GM18951 (cell line): ENCODE data around the gene SRGAP2C.
"Not testable (repeated sequence)": the region's sequence is repeated elsewhere in the genome, so short reads cannot be mapped to it uniquely, and the experiment has no call there.

ENCODE experiments used
- in situ Hi-C: fragments of 300-500 bp; cut with MboI; formaldehyde crosslinking; loops from one replicate; pipeline ENCODE4 v1.12.0; 2022; ENCODE audit warnings: low sequenced_read_pairs, mixed read lengths, inconsistent platforms; ENCODE audit not compliant: unreplicated experiment

SRGAP2C gene

DNA sequence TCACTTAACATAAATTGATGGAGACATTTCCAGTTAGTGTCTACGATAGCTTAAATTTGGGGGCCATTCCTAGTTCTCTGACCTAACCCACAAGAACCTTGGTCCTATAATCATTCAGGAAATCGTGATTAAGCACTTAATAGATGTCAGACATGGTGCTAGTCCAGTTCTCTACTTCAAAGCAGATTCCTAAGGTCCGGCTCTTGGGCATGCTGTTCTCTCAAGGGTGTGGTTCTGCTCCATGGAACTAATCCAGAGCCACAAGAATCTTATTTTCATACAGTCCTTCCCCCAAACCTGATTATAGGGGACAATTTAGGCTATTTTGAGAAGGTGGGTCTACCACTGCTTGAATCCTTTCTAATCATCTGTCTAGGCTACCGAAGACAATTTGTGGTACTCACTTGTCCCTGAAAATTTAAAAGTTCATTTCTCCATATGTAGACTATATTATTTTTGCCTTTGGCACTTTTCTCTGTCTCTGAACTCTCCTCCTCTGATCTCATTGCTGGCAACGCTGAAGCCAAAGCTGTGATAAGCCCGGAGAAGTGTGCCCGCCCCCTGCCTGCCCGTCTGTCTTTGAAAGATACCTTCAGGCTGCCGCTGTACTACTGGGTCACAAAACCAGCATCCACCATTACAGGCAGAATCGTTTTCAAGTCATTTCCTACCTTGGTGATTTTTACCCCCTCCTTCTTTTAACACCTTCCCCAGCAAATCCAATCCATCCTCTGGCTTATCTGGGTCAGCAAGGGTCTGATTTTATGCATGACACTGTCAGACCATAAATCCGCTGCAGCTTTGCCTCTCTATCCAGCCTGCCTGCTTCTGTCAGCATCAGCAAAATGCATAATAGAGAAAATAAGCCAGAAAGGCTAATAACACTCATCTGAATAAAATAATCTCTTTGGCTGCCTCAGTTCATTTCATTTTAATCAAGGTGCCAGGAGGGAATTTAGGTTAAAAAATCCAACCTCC lies 133.0 kb downstream of the SRGAP2C start:
- in situ Hi-C loops, result not testable (repeated sequence)

DNA sequence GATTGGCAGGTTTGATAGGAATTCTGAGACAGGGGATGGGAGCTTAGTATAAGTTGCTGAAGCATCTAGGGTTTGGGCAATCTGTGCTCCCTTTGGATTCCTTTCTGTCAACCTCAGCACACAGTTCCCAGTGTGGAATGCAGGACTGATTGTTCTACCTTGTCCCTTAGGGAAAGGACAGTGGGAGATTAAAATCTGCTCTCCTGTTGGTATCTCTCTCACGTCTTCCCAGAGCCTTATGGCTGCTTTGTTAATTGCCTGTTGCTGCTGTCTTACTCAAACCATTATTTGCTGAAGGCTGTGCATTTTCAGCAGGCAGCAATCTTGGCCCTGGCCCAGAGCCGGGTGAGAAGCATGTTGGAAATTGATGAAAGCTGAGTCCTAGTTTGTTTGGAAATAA lies 133.9 kb downstream of the SRGAP2C start:
- in situ Hi-C loops, result not testable (repeated sequence)

DNA sequence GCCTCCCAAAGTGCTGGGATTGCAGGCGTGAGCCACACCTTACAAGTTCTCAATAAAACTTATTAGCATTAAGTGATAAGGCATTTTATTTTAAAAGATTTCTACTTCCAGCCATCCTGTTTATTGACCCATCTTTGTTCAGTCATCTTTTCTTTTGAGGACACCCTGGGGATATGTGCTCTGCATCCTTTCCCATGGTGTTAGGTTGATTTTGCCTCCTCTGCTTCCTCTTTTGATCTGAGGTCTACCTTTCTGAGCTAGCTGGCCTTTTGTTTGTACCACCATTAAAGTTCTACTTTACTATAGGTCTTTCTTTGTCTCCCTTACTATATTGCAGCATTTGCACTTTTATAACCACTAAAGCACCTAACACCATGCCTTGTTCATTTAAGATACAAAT lies 136.9 kb downstream of the SRGAP2C start:
- in situ Hi-C loops, result not testable (repeated sequence)

DNA sequence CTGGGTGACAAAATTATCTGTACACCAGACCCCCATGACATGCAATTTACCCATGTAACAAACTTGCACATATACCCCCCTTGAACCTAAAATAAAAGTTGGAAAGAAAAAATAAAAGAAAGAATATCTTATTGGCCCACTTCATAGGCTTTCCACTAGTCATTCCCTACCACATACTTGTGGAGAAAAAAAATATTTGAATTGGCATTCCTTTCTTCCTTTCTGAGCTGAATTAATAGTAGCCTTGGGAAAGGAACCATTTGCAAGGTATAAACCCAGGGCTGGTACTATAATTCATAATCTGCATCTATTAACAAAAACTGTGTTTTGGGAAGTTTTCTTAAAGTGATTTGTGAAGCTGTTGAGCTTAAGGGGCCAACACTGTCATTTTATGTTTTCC lies 140.0 kb downstream of the SRGAP2C start:
- in situ Hi-C loops, result not testable (repeated sequence)

DNA sequence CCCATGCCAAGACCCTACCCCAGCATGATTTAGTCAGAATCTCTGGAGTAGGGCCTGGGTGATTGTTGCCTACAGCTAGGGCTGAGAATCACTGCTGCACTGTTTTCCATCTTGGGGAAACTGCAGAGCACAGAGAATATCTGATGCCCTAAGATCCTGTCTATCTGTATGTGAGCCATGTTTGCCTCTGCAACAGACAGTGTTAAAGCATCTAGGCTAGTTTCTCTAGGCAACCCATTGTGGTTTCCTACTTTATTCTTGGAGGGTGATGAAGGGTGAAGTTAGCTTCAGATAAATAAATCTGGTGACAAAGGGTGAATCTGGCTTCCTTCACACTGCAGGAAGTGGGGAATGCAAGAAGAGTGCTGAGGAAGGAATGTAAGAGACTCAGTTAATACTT lies 147.4 kb downstream of the SRGAP2C start:
- in situ Hi-C loops, result not testable (repeated sequence)

DNA sequence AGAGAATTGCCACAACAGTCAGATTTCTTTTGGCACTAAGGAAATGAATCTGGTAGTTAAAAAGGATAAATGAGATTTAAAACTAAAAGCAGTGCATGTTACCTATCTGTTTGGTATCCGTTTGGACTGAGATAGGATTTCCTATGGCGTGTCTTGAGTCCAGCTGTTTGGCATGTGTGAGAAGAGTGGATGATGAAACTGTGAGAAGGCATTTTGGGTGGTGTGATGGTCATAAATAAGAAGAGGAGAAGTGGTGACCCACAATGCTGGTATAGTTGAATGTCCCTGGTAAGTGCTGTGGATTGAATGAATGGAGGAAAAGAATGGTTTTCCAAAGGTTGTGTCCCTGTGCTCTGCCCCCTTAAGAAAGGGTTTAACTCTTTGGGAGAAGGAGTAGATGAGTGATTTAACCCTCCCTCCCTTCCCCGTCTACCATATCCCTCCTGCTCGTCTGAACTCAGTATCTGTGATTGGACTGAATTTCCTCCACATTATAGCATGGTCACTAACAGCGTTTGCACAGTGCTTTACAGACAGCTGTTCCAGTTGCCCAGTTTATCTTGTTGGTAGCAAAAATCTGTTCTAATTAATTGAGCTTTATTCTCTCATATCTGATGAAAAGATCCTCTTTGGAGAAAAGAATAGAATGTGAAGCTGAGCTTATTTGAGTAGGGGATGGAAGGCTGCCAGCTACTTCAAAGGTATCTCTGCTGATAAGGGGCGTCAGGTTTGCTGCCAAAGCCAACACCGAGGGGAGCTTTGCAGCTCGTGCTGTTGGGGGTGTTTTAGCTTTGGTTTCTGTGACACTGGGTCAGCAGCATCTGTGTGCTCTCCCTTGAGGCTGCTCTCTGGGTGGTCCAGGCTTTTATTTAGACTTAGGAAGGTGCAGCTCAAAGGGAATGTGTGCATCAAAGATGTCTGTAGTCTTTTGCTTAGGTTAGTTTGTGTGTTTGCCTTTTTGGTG lies 148.1 kb downstream of the SRGAP2C start:
- in situ Hi-C loops, result not testable (repeated sequence)

DNA sequence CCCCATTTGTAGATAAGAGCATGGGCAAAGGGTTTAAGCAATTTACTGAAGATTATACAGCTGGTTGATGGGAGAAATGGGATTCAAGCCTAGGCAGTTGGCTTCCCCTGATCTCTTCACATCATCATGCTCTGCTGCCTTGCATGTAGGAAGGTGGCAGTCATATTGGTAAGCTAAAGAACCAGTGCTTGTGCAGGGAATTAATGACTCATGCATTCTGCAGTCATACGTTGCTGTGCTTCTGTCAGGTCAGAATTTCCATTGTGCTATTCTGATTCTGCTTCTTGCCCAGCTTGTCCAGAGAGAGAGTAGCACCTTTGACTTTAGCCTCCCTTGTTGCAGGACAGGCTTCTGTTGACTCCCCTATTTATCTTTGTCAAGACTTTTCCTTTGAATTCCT lies 153.2 kb downstream of the SRGAP2C start:
- in situ Hi-C loops, result not testable (repeated sequence)

DNA sequence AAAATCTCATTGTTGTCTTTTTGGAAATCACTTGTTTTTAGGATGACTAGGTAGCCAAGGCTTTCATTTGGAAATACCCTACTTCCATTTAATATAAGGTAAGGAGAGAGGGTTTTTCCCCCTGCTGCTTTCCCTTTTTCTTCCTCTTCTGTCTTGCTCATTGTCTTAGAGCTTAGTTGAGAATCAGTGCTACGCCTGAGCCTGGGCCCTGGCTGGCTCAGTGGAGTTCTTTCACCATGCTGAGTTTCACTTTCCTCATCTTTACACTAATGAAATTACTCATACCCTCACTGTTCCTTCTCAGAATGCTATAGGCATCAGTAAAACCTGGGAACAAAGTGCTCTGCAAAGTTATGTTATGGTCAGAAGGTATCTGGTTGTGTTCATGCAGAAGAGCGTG lies 154.8 kb downstream of the SRGAP2C start:
- in situ Hi-C loops, result not testable (repeated sequence)

DNA sequence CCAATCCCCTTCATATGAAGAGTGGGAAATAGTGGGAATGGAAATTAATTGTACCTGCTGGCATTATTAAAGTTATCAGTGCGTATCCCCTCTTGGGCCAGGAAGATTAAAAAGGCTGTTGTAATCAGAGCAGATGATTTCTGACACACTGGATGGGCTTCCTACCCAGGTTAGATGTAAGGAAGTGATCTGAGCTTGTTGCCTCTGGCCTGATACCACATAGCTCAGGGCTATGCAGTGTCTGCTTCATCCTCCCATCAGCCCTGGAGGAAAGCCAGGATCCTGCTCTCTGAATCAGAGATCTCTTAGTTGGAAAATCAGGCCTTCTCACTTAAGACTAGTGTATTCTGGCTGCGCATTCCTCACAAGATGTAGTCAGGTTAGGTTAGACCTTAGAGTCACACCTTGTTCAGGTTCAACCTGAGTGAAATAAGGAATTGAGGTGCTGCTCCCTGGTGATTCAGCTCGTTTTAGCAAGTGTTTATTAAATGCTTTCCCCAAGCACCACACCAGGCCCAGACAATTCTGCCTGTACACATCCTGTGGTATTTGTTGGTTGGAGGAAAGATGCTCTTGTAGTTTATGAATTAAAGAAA lies 158.6 kb downstream of the SRGAP2C start:
- in situ Hi-C loops, result not testable (repeated sequence)

DNA sequence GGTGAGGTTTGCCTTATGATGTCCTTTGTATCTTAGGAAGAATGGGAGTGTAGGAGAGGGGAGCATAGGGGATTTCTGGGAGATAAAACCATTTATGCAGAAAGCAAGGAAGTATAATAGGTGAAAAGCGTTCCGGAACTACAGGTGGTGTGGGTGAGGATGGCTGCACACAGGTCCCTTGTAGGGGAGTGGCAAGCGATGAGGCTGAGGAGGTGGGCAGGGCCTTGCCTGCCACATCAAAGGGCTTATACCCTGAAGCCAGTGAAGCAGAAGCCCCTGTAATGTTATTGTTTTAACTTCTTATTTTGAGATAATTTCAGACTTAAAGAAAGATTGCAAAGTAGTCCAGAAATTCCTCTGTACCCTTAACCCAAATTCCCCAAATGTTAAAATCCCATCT lies 159.6 kb downstream of the SRGAP2C start:
- in situ Hi-C loops, result not testable (repeated sequence)

DNA sequence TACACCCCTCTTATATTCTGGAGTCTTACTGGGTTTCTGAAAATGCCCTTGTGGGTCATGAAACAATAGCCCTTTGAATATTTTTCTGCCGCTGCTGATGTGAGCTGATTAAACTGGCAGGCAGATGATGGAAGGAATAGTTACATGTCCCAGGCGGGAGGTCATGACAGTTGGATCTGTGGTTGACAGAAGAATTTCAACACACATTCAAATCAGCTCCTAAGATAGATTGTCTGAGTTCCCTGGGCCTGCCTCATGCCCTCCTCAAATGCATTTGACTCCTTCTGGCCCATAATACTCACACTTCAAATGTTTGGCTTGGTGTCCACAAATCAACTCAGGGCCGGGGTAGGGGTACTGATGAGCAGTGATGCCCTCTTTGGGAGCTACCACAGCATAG lies 161.9 kb downstream of the SRGAP2C start:
- in situ Hi-C loops, result not testable (repeated sequence)

DNA sequence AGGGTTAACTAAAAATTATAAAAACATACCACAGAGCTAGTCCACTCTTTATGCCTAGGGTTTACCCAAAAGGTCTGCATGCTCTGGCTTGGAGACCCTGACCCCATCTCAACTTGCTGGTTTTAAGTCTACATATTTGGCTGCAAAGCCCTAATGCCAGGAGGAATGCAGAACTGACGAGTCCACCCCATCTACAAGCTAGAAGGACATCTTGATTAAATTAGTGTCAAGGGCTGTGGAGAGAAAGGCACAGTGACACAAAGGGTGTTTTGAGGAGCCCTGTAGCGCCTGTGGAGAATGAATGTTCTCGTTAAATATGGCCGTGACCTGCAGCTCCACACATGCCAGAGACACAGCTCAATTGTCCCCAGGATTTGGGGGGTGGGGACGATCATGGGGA lies 162.7 kb downstream of the SRGAP2C start:
- in situ Hi-C loops, result not testable (repeated sequence)

DNA sequence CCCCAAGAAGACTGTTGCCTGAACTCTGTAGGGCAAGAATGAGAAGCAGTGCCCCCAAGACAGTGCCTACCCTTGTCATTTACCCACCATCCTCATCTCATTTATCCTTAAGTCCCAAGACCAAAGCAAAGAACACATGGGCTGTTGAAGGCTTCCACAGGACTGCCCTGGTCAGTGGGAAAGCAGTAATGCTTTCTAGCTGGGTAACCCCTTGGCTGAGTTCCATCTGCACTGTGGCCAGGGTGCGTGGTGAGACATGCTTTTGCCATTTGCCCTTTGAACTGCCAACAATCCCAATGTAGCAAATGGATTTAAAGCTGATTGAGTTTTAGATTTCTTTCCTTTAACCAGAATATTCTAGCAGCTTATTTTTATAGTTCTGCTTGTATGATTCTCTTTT lies 163.3 kb downstream of the SRGAP2C start:
- in situ Hi-C loops, result not testable (repeated sequence)

DNA sequence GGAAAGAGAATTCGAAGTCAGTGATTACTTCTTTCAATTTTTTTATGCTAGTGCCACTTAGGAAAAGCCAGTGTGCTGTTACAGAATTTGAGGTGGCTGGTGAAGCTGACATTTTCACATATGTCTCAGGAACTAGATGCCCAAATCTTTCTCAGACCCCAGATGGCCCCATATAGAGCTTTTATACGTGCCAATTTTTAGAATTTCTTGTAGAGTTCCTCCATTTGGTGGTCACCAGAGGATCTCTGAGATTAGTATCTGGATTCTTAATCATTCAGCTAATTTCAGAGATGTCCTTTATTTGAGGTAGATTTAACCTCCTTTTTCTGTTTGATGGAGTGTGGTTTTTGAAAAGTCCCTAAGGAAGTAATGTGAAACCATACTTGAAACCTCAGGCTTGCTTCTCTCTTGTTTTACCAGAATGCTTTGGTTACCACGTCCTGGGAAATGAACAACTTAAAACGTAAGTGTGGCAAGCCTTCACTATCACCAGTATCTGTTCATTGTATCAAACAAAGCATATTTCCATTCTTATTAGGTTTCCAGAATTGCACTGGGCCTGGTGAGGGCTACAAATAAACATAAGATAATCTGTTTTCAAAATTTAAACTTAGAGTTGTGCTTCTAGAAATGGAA lies 164.7 kb downstream of the SRGAP2C start:
- in situ Hi-C loops, result not testable (repeated sequence)

DNA sequence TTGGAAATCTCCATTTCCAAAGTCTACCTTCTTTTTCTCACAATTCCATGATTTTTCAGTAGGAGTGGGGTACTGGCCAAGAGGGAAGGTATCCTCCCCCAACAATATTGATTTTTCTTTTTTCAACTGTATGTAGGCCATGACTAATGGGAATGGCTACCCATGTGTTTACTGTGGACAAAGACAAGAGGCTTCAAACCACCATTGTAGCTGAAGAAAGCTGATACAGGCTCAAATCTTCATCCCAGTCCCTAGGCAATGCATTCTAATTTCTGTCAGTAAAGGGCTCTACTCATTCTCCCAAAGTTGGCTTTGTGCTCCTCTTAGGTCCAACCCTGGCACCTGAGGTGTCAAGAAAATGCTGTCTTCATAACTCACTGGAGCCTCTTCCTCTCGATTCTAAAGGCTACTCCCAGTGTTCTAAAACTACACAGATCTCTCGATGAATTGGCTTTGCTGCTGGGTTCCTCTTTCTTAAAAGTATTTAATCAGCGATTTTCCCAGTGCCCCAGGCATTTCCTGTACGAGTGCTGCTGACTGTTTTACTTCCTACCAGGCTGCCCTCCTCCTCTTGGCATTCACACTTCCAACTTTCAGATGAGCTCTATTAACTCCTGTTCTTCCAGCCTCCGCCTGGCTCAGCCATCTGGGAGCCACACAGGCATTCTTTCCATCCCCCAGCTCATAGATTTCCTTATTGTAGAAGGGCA lies 171.1 kb downstream of the SRGAP2C start:
- in situ Hi-C loops, result not testable (repeated sequence)

DNA sequence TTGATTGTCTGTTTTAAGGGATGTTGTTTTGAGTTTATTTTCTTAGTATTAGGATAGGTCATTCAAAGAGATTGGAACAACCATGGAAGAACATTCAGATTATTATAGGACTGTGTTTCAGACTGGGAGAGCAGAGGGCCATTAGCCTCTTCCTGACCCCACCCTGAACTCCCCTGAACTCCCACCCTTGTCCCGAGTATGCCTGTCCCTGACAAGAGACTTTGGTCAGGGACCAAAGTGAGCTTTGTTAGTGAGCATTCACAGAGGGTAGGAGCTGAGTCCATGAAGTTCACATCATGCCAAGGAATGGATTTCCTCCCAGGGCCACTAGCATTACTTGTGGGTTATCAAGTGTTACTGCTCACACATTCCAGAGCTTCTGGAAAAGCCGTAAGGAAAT lies 172.0 kb downstream of the SRGAP2C start:
- in situ Hi-C loops, result not testable (repeated sequence)

DNA sequence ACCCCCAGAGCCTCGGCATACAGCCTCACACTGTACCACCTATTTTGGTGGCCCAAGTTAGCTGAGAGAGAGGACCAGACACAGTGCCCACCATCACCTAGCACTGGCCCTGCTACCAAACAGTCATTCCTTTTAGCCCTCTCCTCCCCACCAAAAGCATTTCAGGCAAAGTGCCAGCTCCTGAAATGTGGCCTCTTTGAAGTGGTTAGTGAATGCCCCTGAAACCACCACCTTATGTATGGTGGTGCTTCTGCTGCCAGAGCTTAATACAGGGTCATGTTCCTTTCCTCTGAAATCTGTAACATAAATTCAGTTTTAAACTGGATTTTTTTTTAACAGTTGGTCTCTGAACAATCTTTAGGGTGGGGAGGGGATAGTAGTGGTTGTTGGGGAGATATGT lies 175.8 kb downstream of the SRGAP2C start:
- in situ Hi-C loops, result not testable (repeated sequence)

DNA sequence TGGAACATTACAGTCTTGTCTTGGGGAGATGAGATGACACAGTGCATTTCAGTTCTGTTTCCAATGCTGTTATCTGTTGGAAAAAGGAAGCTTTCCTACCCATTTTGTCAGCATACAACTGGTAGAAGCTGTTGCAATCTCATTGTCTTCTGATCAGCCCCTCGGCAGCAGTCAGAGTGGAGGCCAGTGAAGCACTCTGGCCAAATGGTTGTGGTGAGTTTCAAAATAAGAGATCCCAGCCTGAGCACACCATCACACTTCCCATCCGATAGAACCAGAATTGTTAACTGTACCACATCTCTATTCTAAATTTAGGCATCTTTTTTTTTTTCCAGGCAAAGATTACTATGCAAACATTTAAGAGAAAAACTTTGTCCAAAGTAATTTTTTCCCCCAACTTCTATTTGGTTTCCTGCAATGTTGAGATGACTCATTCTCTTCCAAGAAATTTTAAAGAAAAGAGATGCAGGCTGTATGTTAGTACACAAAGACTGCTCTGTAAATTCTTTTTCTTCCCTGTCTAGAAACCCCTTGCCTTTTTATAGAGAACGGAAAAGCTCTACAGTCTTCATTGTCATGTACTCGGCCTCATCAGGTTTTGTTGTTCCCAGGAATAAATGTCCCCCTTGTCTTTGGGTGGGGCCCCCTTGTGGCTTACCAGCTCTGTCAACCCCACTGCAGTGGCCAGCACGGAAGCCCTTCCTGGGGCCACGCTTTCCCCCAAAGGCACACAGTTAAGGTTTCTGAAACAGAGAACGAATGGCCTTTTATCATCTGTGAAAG lies 176.9 kb downstream of the SRGAP2C start:
- in situ Hi-C loops, result not testable (repeated sequence)
